HepG2 (cell line): Measurements from ENCODE around the gene SEC24A. TPM values are rescaled to one million over a fixed set of nuclear protein-coding genes. Genes with fewer than 3 reads are reported as not detected.

Source experiments
- ATF2 ChIP-seq: sonication (generic); formaldehyde crosslinking; IDR thresholded peaks from 2 replicates; pipeline ENCODE4 v1.4.0; 2020; ENCODE audit warnings: missing genetic modification reagents
- CCDC6 ChIP-seq: sonication (generic); formaldehyde crosslinking; IDR thresholded peaks from 2 replicates; pipeline ENCODE4 v1.8.1; 2022; ENCODE audit warnings: mild to moderate bottlenecking, missing genetic modification reagents, moderate library complexity
- CREBL2 ChIP-seq: sonication (generic); formaldehyde crosslinking; IDR thresholded peaks from 2 replicates; pipeline ENCODE4 v1.8.1; 2023; ENCODE audit warnings: missing genetic modification reagents, mild to moderate bottlenecking, borderline replicate concordance
- HCFC1 ChIP-seq: fragments of 150-350 bp; IDR thresholded peaks from 2 replicates; pipeline ENCODE4 v1.6.1; 2014; ENCODE audit warnings: low read depth, low read length
- HNRNPH1 ChIP-seq: fragments of 200-400 bp; formaldehyde crosslinking; optimal IDR thresholded peaks from 2 replicates; pipeline ENCODE3; 2017; ENCODE audit warnings: mild to moderate bottlenecking, low read depth, low read length
- HNRNPUL1 ChIP-seq: fragments of 200-400 bp; formaldehyde crosslinking; IDR thresholded peaks from 2 replicates; pipeline ENCODE4 v1.6.1; 2017; ENCODE audit warnings: low read depth, mild to moderate bottlenecking, low read length, moderate library complexity
- KMT2A ChIP-seq: sonication (generic); formaldehyde crosslinking; IDR thresholded peaks from 2 replicates; pipeline ENCODE4 v1.4.0; 2020; ENCODE audit warnings: missing genetic modification reagents
- MED1 ChIP-seq: sonication (generic); formaldehyde crosslinking; IDR thresholded peaks from 2 replicates; pipeline ENCODE4 v1.4.0; 2020; ENCODE audit warnings: missing genetic modification reagents
- MTF2 ChIP-seq: sonication (generic); formaldehyde crosslinking; IDR thresholded peaks from 2 replicates; pipeline ENCODE4 v1.5.0; 2020; ENCODE audit warnings: missing genetic modification reagents, borderline replicate concordance
- MXD4 ChIP-seq: IDR thresholded peaks from 2 replicates; pipeline ENCODE4 v1.6.1; 2016; ENCODE audit warnings: mild to moderate bottlenecking, missing biosample characterization, missing genetic modification reagents
- RFX1 ChIP-seq: fragments of 450-650 bp; IDR thresholded peaks from 2 replicates; pipeline ENCODE4 v1.6.1; 2017
- SKI ChIP-seq: fragments of 450-650 bp; IDR thresholded peaks from one replicate; pipeline ENCODE4 v1.6.1; 2018; ENCODE audit warnings: mild to moderate bottlenecking; ENCODE audit not compliant: partially characterized antibody
- SSRP1 ChIP-seq: IDR thresholded peaks from 2 replicates; pipeline ENCODE4 v1.6.1; 2016; ENCODE audit warnings: control low read depth
- THAP7 ChIP-seq: sonication (generic); formaldehyde crosslinking; IDR thresholded peaks from 2 replicates; pipeline ENCODE4 v1.8.1; 2023; ENCODE audit warnings: mild to moderate bottlenecking, missing genetic modification reagents
- YEATS4 ChIP-seq: sonication (generic); formaldehyde crosslinking; IDR thresholded peaks from 2 replicates; pipeline ENCODE4 v1.4.0; 2020; ENCODE audit warnings: missing genetic modification reagents, borderline replicate concordance
- ZBTB43 ChIP-seq: sonication (generic); formaldehyde crosslinking; conservative IDR thresholded peaks from 2 replicates; pipeline ENCODE4 v1.4.0; 2020; ENCODE audit warnings: missing genetic modification reagents
- ZNF260 ChIP-seq: sonication (generic); formaldehyde crosslinking; IDR thresholded peaks from 2 replicates; pipeline ENCODE4 v1.4.0; 2020; ENCODE audit warnings: missing genetic modification reagents, low read depth, mild to moderate bottlenecking, borderline replicate concordance
- ZNF451 ChIP-seq: sonication (generic); formaldehyde crosslinking; IDR thresholded peaks from 2 replicates; pipeline ENCODE4 v1.5.0; 2020; ENCODE audit warnings: mild to moderate bottlenecking, missing genetic modification reagents
- ZNF503 ChIP-seq: sonication (generic); formaldehyde crosslinking; IDR thresholded peaks from 2 replicates; pipeline ENCODE4 v1.4.0; 2020; ENCODE audit warnings: missing genetic modification reagents
- ZNF574 ChIP-seq: sonication (generic); formaldehyde crosslinking; IDR thresholded peaks from 2 replicates; pipeline ENCODE4 v1.4.0; 2020; ENCODE audit warnings: missing genetic modification reagents
- ZNF672 ChIP-seq: sonication (generic); formaldehyde crosslinking; IDR thresholded peaks from 2 replicates; pipeline ENCODE4 v1.8.1; 2022; ENCODE audit warnings: missing genetic modification reagents
- ZNF777 ChIP-seq: sonication (generic); formaldehyde crosslinking; IDR thresholded peaks from 2 replicates; pipeline ENCODE4 v1.4.0; 2020; ENCODE audit warnings: missing genetic modification reagents
- polyA plus RNA-seq, 8 experiments: library from polyadenylated mRNA; depleted of rRNA in 3 of 8; stranded (reverse) in 7 of 8; unstranded in 1 of 8; fragments of >200 nt; fragmentation: Illumina TruSeq in 4 of 8; extraction: Trizol in 4 of 8; gene quantifications; 2 replicates each; pipeline versions ENCODE4 v1.2.1 to v1.2.3, GENCODE V29; 2011 to 2016; ENCODE audit warnings: low read depth in 4 of 8, missing spikeins in 1 of 8, mixed read lengths in 1 of 8; ENCODE audit not compliant: insufficient read depth in 1 of 8
- total RNA-seq, 5 experiments: library from RNA; depleted of rRNA; stranded (reverse); fragments of >200 nt; fragmentation: Illumina TruSeq; extraction: Trizol; gene quantifications; 2 replicates each; pipeline ENCODE4 v1.2.3, GENCODE V29; 2016; ENCODE audit warnings: low read depth in 1 of 5

Gene SEC24A
- total and polyA plus RNA-seq, 2 of the 13 experiments (the other 11 are each of a cell fraction or from before 2014, with no cell fraction given), result 30.5 to 56.8 TPM

- peak; percentile 88 for TF ChIP-seq ZNF672 (CRISPR knock-in tag)
- peak; percentile 91 for TF ChIP-seq ATF2 (CRISPR knock-in tag)
- peak; percentile 48; the same call in 1 of the 2 replicates for TF ChIP-seq HCFC1
- peak; percentile 92 for TF ChIP-seq ZNF574
- TF ChIP-seq MXD4 (CRISPR knock-in tag), result peak; percentile 96
- TF ChIP-seq CCDC6 (CRISPR knock-in tag), result peak; percentile 97
- peak; percentile 87 for TF ChIP-seq SKI
- peak; percentile 92 for TF ChIP-seq ZNF777
- TF ChIP-seq HNRNPH1, result no peak
- TF ChIP-seq RFX1, result no peak
- TF ChIP-seq YEATS4 (CRISPR knock-in tag), result peak; percentile 99
- TF ChIP-seq KMT2A, result peak; percentile 88; the same call in 1 of the 2 replicates
- TF ChIP-seq ZBTB43, result 0 out of 2 replicates have a peak, but pooled peaks have one; percentile 19
- TF ChIP-seq MTF2 (CRISPR knock-in tag), result 0 out of 2 replicates have a peak, but pooled peaks have one; percentile 58
- TF ChIP-seq MED1, result peak; percentile 91
- peak; percentile 93 for TF ChIP-seq ZNF451 (CRISPR knock-in tag)
- TF ChIP-seq ZNF503 (CRISPR knock-in tag), result no peak; the same call in none of the 2 replicates
- TF ChIP-seq CREBL2 (CRISPR knock-in tag), result no peak; the same call in 1 of the 2 replicates
- TF ChIP-seq ZNF260 (CRISPR knock-in tag), result no peak
- peak; percentile 79; the same call in 1 of the 2 replicates for TF ChIP-seq THAP7
- TF ChIP-seq HNRNPUL1, result no peak
- no peak for TF ChIP-seq SSRP1 (CRISPR knock-in tag)
Observed at GRCh38 chr5:134648425-134649162, at the start of gene SEC24A (continued).
